Caki2 (cell line): ENCODE measurements around the gene ERGIC3. TPM values are rescaled to one million over a fixed set of nuclear protein-coding genes. Genes with fewer than 3 reads are reported as not detected.

ENCODE experiments used
- DNase-seq: peaks from one replicate; pipeline ENCODE4 v3.0.0-alpha.2; 2015; ENCODE audit warnings: low read depth
- in situ Hi-C: cut with HindIII; loops from 2 replicates; pipeline ENCODE4 v1.10.0; 2016; ENCODE audit warnings: low sequenced_read_pairs, low pct_unique_long_range_greater_than_20kb, mixed read lengths
- total RNA-seq: library from RNA; depleted of rRNA; stranded (reverse); fragments of >200 nt; shearing (Covaris generic); gene quantifications from 2 replicates; pipeline ENCODE4 v1.2.3, GENCODE V29; 2014; ENCODE audit warnings: low replicate concordance

Gene ERGIC3
- total RNA-seq, 1 experiment from 2014 or later: 509 TPM

DNA sequence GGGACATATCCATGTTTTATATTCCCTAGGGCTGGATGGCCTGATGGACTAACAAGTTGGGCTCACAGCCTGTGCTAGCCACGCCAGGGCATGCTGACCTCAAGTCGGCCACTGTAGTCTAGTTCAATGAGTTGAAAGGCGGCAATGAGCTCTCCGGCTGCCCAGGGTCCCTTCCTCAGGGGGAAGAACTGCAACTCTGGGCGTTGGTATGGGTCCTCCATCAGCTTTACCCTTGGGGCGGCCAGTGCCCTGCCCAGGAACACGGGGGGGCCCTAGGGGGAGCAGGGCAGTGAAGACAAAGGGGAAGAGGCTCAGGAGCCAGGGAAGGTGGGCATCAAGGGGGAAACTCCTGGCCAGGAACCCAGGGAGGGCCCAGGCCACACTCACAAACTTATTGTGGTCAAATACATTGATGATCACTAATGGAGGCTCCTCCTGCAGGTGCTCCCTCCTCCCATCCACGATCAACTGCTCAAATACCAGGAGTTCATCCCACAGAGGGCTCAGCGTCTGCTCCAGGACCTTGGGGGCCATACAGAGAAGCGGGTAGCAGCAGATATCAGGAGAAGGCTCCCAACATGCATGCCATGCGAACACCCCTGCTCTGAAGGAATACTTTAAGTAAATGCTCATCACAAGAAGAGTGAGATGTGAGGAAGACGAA is 41.0 kb downstream of the ERGIC3 start:
- in situ Hi-C loops: no loop called here
- no peak for DNase-seq

DNA sequence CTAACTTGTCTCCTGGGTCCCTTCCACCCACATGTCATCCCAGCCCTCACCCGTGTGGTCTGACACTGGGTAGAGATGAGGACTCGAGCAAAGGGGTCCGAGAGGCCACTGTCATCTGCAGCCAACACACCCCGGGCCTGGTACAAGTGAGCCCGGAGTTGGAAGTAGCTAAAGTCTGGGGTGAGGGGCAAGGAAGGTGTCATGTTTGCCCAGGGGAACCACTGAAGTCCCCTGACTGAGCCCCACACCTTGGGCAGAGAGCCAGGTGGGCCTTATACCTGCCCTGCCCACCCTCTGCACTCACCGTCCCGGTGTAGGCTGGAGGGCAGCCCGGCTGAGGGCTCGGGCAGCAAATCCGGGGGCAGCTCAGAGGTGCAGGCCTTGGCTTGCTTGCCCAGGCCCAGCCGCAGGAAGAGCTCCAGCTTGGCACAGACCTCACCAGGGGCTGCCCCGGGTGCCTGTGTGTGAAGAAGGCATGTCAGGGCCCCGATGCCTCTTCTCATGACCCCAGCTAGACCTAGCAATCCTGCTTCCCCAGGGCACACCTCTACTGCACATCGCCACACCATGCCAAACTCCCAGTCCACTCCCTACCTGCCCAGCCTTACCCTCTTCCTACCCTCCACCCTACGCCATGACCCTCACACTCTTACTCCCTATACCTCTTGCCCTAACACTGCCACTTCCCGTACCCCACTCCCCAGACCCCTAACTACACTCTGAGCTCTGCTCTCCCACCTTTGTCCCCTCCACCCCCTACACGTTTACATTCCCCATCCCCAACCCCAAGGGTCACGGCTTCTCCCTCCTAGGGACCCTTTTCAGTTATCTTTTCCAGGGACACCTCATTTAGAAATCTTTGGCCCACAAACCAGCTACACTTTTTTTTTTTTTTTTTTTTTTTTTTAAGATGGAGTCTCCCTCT is 42.0 kb downstream of the ERGIC3 start:
- in situ Hi-C loops: no loop called here
- DNase-seq: no peak

GRCh38 chr20:35586751-35587425 is 45.0 kb downstream of the ERGIC3 start:
- in situ Hi-C loops: no loop called here
- DNase-seq: no peak

GRCh38 chr20:35587436-35587835 is 45.6 kb downstream of the ERGIC3 start:
- DNase-seq: no peak
- in situ Hi-C loops: no loop called here

- in situ Hi-C loops: no loop called here
- no peak for DNase-seq
These were observed 46.5 kb downstream of the ERGIC3 start for GRCh38 chr20:35588397-35588796.

- in situ Hi-C loops: no loop called here
- DNase-seq: no peak
These were observed 50.6 kb downstream of the ERGIC3 start for GRCh38 chr20:35592339-35592974.

GRCh38 chr20:35595456-35595855 is 53.6 kb downstream of the ERGIC3 start:
- in situ Hi-C loops: no loop called here
- DNase-seq: no peak

GRCh38 chr20:35595901-35596300 is 54.0 kb downstream of the ERGIC3 start:
- no peak for DNase-seq
- in situ Hi-C loops: no loop called here

- no peak for DNase-seq
- in situ Hi-C loops: no loop called here
These were observed 55.3 kb downstream of the ERGIC3 start for GRCh38 chr20:35597186-35597585.

- in situ Hi-C loops: no loop called here
- no peak for DNase-seq
These were observed 56.6 kb downstream of the ERGIC3 start for GRCh38 chr20:35598476-35598875.

DNA sequence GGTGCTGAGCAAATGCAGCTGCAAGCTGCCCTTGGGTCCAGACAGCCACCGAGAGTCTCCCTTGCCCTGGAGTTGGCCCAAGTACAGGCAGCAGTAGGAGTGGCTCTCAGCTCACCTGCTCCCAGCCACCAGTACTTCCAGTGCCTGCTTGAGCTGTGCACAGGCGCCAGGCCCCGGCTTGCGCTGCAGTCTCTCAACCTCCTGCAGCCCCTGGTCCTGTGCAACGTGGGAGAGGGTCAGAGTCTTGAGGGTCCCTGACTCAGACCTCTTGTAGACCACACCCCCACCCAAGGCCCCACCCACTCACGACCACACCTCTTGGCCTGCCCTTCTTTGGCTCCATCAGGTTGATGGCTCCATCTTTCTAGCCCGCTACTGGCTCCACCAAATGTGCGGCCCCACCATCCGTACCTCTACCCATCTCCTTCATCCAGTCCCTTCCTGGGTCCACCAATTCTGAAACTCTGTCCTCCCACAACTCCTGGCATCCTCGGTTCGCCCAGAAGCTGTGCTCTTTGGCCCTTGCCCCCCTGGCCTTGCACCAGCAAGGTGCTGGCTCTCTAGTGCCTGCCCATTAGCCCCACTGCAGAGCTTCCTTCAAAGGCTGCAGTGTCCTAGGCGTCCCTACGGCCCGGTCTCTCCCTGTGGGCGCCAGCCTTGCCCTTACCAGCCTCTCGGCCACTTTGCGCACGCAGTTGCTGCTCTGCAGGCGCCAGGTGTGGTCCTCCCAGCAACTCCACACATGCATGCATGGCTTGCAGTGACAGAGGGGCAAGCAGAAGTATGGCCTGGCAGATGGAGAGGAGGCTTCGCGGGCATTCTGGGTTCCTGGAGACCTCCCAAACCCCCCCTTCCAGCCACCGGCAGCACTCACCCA is 57.3 kb downstream of the ERGIC3 start:
- in situ Hi-C loops: no loop called here
- DNase-seq: no peak

DNA sequence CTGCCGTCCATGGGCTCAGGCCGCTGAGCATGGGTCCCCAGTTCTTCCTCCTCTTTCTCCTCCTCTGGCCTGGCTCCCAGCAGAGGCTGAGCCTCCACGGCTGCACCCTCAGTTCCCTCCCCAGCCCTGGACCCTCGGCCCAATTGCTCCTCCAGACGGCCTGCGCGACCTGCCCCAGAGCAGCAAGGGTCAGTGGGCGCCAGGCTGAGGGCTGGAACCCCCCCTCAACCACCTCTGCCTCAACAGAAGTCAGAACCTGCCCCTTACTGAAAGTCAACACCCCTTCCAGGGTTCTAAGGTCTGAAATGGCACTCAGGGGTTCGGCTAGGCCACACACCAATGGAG is 57.9 kb downstream of the ERGIC3 start:
- in situ Hi-C loops: no loop called here

GRCh38 chr20:35600176-35600992 is 58.5 kb downstream of the ERGIC3 start:
- DNase-seq: no peak
- in situ Hi-C loops: no loop called here

More for the DNA sequence above, 57.9 kb downstream of the ERGIC3 start:
- no peak for DNase-seq

DNA sequence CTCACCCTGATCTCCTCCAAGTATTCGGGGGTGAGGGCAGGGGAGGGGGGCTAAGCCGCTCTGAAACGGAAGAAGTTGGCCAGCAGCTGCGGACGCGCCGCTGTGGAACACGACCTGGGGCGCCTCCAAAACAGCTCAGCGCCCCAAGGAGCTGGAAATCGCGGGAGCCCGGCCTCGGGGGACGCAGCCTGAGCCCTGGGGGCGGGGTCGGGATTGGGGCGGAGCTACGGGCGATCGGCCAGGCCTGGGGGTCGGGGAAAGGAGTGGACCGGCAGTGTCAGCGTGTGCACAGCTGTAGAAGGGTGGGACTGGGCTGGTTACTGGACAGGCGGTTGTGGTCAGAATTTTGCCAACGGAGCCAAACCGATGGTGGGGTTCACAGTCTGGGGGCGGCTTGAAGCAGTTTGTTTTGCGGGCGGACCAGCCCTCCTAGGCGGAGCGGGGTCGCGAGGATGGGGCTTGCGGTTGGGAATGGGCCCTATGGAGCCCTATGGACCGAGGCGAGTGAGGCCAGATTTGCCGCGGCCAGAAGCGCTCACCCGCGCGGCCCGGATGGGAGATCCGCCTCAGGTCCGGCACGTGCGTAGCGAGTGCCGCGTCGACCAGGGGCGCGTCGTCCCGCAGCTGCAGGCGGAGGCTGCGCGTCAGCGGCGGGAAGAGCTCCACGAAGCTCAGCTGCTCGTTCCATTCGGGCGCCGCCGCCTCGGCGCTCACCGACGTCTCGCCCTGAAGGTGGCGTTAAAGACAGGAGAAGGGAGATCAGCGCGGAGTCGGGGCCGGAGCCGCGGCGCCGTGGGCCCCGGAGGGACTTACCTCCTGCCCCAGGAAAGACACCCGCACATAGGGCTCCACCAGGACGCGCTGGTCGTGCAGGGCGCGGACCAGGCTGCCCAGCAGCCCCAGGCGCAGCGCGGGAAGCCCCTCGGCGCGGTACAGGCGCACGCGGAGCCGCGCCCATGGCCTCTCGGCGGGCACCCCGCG is 59.4 kb downstream of the ERGIC3 start:
- in situ Hi-C loops: no loop called here
- DNase-seq: no peak

GRCh38 chr20:35601990-35602389 is 60.1 kb downstream of the ERGIC3 start:
- in situ Hi-C loops: no loop called here
- no peak for DNase-seq

- DNase-seq: no peak
- in situ Hi-C loops: no loop called here
These were observed 61.1 kb downstream of the ERGIC3 start for GRCh38 chr20:35602851-35603495.
